HepG2 (cell line): ENCODE data around the gene MTHFD2L. TPM values are rescaled to one million over a fixed set of nuclear protein-coding genes. Genes with fewer than 3 reads are reported as not detected.

Source experiments
- KDM5A ChIP-seq: fragments of 200-600 bp; sonication (generic); IDR thresholded peaks from 2 replicates; pipeline ENCODE4 v1.7.0; 2018; ENCODE audit warnings: antibody characterized with exemption, mild to moderate bottlenecking, low read length, borderline replicate concordance
- RARG ChIP-seq: sonication (generic); formaldehyde crosslinking; IDR thresholded peaks from 2 replicates; pipeline ENCODE4 v1.4.0; 2020; ENCODE audit warnings: low read depth, mild to moderate bottlenecking, missing genetic modification reagents
- ZNF12 ChIP-seq: sonication (generic); formaldehyde crosslinking; IDR thresholded peaks from 2 replicates; pipeline ENCODE4 v1.5.0; 2020; ENCODE audit warnings: missing genetic modification reagents
- ZNF264 ChIP-seq: sonication (generic); formaldehyde crosslinking; IDR thresholded peaks from 2 replicates; pipeline ENCODE4 v1.4.0; 2020; ENCODE audit warnings: missing genetic modification reagents
- ZNF616 ChIP-seq: sonication (generic); formaldehyde crosslinking; IDR thresholded peaks from 2 replicates; pipeline ENCODE4 v1.5.0; 2020; ENCODE audit warnings: low read depth, mild to moderate bottlenecking, missing genetic modification reagents
- polyA plus RNA-seq, 8 experiments: library from polyadenylated mRNA; depleted of rRNA in 3 of 8; stranded (reverse) in 7 of 8; unstranded in 1 of 8; fragments of >200 nt; fragmentation: Illumina TruSeq in 4 of 8; extraction: Trizol in 4 of 8; gene quantifications; 2 replicates each; pipeline versions ENCODE4 v1.2.1 to v1.2.3, GENCODE V29; 2011 to 2016; ENCODE audit warnings: low read depth in 4 of 8, missing spikeins in 1 of 8, mixed read lengths in 1 of 8; ENCODE audit not compliant: insufficient read depth in 1 of 8
- total RNA-seq, 5 experiments: library from RNA; depleted of rRNA; stranded (reverse); fragments of >200 nt; fragmentation: Illumina TruSeq; extraction: Trizol; gene quantifications; 2 replicates each; pipeline ENCODE4 v1.2.3, GENCODE V29; 2016; ENCODE audit warnings: low read depth in 1 of 5
- TF ChIP-seq, protein P1 (sequence below): sonication (generic); formaldehyde crosslinking; IDR thresholded peaks from 2 replicates; pipeline ENCODE4 v1.5.1; 2020; ENCODE audit warnings: mild to moderate bottlenecking, missing genetic modification reagents, borderline replicate concordance
- TF ChIP-seq, protein P2 (sequence below): sonication (generic); formaldehyde crosslinking; IDR thresholded peaks from 2 replicates; pipeline ENCODE4 v1.5.0; 2020; ENCODE audit warnings: mild to moderate bottlenecking, missing genetic modification reagents, borderline replicate concordance
- TF ChIP-seq, protein P3 (sequence below): sonication (generic); formaldehyde crosslinking; IDR thresholded peaks from 2 replicates; pipeline ENCODE4 v1.4.0; 2020; ENCODE audit warnings: missing genetic modification reagents, borderline replicate concordance
- TF ChIP-seq, protein P4 (sequence below): sonication (generic); formaldehyde crosslinking; conservative IDR thresholded peaks from 2 replicates; pipeline ENCODE4 v1.4.0; 2020; ENCODE audit warnings: missing genetic modification reagents
- TF ChIP-seq, protein P5 (sequence below): sonication (generic); formaldehyde crosslinking; IDR thresholded peaks from 2 replicates; pipeline ENCODE4 v1.8.1; 2023; ENCODE audit warnings: mild to moderate bottlenecking, inconsistent platforms, moderate library complexity, missing genetic modification reagents, borderline replicate concordance
- TF ChIP-seq, protein P6 (sequence below): IDR thresholded peaks from 2 replicates; pipeline ENCODE4 v1.6.1; 2012; ENCODE audit warnings: low read depth, low read length, improper control_type of control experiment

The MTHFD2L gene
- total and polyA plus RNA-seq, 2 of the 13 experiments (the other 11 are each of a cell fraction or from before 2014, with no cell fraction given): 10.5 to 14.9 TPM

DNA sequence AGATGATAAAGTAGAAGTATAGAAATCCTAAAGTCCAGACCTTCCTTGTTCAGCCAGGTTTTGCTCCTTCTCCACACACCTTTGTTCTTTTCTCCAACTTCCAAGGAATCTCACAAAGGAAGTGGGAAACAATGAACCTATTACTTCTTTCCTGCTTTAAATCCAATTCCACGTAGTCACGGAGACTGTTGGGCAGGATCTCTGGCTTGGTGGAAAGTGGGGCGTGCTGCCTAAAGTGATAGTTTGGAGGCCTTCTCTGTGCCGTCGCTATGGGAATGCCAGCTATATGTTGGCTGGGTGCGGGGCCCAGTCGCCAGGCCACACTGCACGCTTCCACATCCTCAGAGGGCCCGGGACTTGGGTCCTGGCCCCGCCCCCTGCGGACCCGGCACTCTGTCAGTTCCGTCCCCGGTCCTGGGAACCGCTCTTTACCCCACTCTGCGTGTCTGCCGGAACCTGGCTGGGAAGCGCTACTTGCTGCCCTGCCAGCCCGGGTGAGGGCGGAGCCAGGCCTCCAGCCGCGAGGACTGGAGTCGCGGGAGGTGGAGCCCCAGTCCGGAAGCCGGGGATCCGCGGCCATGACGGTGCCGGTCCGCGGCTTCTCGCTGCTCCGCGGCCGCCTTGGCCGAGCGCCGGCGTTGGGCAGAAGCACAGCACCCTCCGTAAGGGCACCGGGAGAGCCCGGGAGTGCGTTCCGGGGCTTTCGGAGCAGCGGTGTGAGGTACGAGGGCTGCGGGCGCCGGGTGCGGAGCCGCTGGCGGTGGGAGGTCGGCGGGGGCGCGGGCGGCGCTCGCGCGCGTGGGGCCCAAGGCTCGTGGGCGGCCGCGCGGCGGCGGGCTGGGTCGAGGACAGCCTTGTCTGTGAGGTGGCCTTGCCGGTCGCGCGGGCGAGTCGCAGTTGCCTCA is at the start of gene MTHFD2L (continued):
- TF ChIP-seq ZNF12 (no peak), ZNF616 (CRISPR knock-in tag) (no peak), KDM5A (0 out of 2 replicates have a peak, but pooled peaks have one; percentile 18), RARG (CRISPR knock-in tag) (no peak), ZNF264 (CRISPR knock-in tag) (peak; percentile 37; the same call in 1 of the 2 replicates)
- TF ChIP-seq, protein P1, sequence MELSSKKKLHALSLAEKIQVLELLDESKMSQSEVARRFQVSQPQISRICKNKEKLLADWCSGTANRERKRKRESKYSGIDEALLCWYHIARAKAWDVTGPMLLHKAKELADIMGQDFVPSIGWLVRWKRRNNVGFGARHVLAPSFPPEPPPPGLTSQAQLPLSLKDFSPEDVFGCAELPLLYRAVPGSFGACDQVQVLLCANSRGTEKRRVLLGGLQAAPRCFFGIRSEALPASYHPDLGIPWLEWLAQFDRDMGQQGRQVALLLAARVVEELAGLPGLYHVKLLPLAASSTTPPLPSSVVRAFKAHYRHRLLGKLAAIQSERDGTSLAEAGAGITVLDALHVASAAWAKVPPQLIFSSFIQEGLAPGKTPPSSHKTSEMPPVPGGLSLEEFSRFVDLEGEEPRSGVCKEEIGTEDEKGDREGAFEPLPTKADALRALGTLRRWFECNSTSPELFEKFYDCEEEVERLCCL (CRISPR knock-in tag): no peak; the same call in 1 of the 2 replicates
- TF ChIP-seq, protein P2, sequence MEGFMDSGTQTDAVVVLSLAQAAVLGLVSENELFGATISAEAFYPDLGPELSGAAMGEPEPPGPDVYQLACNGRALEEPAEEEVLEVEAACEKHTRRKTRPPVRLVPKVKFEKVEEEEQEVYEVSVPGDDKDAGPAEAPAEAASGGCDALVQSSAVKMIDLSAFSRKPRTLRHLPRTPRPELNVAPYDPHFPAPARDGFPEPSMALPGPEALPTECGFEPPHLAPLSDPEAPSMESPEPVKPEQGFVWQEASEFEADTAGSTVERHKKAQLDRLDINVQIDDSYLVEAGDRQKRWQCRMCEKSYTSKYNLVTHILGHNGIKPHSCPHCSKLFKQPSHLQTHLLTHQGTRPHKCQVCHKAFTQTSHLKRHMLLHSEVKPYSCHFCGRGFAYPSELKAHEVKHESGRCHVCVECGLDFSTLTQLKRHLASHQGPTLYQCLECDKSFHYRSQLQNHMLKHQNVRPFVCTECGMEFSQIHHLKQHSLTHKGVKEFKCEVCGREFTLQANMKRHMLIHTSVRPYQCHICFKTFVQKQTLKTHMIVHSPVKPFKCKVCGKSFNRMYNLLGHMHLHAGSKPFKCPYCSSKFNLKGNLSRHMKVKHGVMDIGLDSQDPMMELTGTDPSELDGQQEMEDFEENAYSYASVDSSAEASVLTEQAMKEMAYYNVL: peak; percentile 77; the same call in 1 of the 2 replicates
- TF ChIP-seq, protein P3, sequence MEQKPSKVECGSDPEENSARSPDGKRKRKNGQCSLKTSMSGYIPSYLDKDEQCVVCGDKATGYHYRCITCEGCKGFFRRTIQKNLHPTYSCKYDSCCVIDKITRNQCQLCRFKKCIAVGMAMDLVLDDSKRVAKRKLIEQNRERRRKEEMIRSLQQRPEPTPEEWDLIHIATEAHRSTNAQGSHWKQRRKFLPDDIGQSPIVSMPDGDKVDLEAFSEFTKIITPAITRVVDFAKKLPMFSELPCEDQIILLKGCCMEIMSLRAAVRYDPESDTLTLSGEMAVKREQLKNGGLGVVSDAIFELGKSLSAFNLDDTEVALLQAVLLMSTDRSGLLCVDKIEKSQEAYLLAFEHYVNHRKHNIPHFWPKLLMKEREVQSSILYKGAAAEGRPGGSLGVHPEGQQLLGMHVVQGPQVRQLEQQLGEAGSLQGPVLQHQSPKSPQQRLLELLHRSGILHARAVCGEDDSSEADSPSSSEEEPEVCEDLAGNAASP (CRISPR knock-in tag): 0 out of 2 replicates have a peak, but pooled peaks have one; percentile 43
- TF ChIP-seq, protein P4, sequence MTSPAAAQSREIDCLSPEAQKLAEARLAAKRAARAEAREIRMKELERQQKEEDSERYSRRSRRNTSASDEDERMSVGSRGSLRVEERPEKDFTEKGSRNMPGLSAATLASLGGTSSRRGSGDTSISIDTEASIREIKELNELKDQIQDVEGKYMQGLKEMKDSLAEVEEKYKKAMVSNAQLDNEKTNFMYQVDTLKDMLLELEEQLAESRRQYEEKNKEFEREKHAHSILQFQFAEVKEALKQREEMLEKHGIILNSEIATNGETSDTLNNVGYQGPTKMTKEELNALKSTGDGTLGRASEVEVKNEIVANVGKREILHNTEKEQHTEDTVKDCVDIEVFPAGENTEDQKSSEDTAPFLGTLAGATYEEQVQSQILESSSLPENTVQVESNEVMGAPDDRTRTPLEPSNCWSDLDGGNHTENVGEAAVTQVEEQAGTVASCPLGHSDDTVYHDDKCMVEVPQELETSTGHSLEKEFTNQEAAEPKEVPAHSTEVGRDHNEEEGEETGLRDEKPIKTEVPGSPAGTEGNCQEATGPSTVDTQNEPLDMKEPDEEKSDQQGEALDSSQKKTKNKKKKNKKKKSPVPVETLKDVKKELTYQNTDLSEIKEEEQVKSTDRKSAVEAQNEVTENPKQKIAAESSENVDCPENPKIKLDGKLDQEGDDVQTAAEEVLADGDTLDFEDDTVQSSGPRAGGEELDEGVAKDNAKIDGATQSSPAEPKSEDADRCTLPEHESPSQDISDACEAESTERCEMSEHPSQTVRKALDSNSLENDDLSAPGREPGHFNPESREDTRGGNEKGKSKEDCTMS (CRISPR knock-in tag): no peak
- TF ChIP-seq, protein P5, sequence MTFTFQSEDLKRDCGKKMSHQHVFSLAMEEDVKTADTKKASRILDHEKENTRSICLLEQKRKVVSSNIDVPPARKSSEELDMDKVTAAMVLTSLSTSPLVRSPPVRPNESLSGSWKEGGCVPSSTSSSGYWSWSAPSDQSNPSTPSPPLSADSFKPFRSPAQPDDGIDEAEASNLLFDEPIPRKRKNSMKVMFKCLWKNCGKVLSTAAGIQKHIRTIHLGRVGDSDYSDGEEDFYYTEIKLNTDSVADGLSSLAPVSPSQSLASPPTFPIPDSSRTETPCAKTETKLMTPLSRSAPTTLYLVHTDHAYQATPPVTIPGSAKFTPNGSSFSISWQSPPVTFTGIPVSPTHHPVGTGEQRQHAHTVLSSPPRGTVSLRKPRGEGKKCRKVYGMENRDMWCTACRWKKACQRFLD (CRISPR knock-in tag): 0 out of 2 replicates have a peak, but pooled peaks have one; percentile 78
- TF ChIP-seq, protein P6, sequence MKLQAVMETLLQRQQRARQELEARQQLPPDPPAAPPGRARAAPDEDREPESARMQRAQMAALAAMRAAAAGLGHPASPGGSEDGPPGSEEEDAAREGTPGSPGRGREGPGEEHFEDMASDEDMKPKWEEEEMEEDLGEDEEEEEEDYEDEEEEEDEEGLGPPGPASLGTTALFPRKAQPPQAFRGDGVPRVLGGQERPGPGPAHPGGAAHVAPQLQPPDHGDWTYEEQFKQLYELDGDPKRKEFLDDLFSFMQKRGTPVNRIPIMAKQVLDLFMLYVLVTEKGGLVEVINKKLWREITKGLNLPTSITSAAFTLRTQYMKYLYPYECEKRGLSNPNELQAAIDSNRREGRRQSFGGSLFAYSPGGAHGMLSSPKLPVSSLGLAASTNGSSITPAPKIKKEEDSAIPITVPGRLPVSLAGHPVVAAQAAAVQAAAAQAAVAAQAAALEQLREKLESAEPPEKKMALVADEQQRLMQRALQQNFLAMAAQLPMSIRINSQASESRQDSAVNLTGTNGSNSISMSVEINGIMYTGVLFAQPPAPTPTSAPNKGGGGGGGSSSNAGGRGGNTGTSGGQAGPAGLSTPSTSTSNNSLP: no peak
